Activated CD4-positive, alpha-beta T cell treated with anti-CD3 and anti-CD28 coated beads, Interleukin-2, amount 10 ng/mL, durations not matched to agents 24 days and 14 days (primary cell): ENCODE data around the gene OSBPL1A. TPM values are rescaled to one million over a fixed set of nuclear protein-coding genes. Genes with fewer than 3 reads are reported as not detected.

Source experiments
- DNase-seq: peaks from one replicate; pipeline ENCODE4 v3.0.0; 2022
- H3K27ac Mint-ChIP-seq: one replicate; pipeline ENCODE4 v1.8.0; 2022; ENCODE audit warnings: mild to moderate bottlenecking, mixed read lengths
- H3K27me3 Mint-ChIP-seq: one replicate; pipeline ENCODE4 v1.8.0; 2022; ENCODE audit warnings: mixed read lengths
- H3K36me3 Mint-ChIP-seq: one replicate; pipeline ENCODE4 v1.8.0; 2022; ENCODE audit warnings: low read depth, mild to moderate bottlenecking, mixed read lengths
- H3K4me1 Mint-ChIP-seq: one replicate; pipeline ENCODE4 v1.8.0; 2021; ENCODE audit warnings: mixed read lengths
- H3K4me3 Mint-ChIP-seq: one replicate; pipeline ENCODE4 v1.8.0; 2022; ENCODE audit warnings: mild to moderate bottlenecking, moderate library complexity, mixed read lengths
- H3K9me3 Mint-ChIP-seq: one replicate; pipeline ENCODE4 v1.8.0; 2021; ENCODE audit warnings: mixed read lengths
- intact Hi-C: fragments of 100-400 bp; cut with micrococcal nuclease; formaldehyde crosslinking; loops from one replicate; pipeline ENCODE4 v1.15.1; 2023
- total RNA-seq: library from RNA; stranded (reverse); gene quantifications from 2 replicates; pipeline ENCODE4 v1.2.3, GENCODE V29; 2022

Gene OSBPL1A
- total RNA-seq, 1 donor from 2014 or later = 3.5 TPM

DNA sequence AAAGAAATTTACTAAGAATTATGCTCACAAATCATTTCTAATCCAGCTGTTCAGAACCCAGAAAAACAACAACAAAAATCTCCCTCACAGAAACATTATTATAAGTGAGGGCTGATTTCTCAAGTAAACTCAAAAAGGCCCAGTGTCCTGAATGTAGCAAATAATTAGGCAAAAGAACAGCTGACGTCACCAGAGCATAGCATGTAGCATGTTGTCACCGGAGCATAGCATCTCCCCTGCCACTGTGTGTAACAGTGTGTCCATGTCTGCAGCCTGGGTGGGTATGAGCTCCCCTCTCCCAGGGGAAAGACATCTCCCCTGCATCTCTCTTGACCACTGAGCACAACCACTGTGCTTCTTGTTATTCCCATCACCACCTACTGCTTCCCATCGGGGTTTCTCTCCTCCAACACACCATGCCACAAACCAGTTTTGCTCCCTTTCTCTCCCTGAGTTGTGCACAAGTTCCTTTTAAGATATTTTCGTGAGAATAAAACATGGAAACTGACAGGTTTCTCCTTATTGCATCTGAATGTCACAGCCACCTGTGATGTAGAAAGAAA lies 132.0 kb downstream of the OSBPL1A start:
- intact Hi-C loops = no loop called here
- Mint-ChIP-seq H3K36me3 (no peaks in the 10 kb centered on the region), H3K27me3 (peaks cover 31% of the 10 kb centered on the region), H3K27ac (no peak overlapping the region), H3K4me3 (no peak overlapping the region), H3K4me1 (no peaks in the 10 kb centered on the region), H3K9me3 (no peaks in the 10 kb centered on the region)
- DNase-seq = no peak

DNA sequence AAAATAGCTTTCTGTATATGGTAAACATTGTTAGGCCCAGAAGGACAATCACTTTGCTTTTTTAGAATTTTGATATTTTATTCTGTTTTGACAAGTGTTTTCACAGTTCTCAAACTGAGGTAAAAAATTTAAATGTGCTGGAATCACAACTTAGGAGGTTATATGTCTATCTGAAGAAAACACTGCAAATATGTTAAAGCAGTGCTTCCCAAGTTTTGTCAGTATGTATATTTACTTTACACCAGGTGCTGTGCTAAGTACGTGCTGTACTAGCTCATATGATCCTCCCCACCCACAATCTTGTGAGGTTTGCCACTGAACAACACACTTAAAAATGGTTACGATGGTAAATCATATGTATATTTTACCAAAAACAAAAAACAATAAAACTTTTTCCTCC lies 134.6 kb downstream of the OSBPL1A start:
- no peaks in the 10 kb centered on the region for H3K36me3 Mint-ChIP-seq
- peaks cover 17% of the 10 kb centered on the region for H3K27me3 Mint-ChIP-seq
- no peak overlapping the region for H3K27ac Mint-ChIP-seq
- no peaks in the 10 kb centered on the region for H3K4me1 Mint-ChIP-seq
- no peak overlapping the region for H3K4me3 Mint-ChIP-seq
- H3K9me3 Mint-ChIP-seq = no peaks in the 10 kb centered on the region
- DNase-seq = no peak
- intact Hi-C loops = no loop called here

DNA sequence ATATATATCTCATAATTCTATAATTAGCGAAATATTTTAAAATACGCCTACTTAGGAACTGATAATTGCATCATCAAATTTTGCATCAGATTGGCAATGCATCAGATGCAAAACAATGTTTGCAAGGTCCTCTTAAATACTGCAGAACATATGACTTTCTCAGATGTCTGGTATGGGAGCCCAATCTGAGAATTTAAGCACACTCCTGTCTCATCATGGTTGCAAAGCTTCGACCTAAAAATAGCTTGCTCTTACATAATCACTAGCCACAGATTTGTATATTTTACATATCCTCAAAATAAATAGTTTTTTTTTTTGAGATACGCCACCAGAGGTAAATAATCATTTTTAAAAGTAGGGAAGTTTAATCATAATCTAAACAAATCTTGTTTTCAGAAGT lies 135.5 kb downstream of the OSBPL1A start:
- Mint-ChIP-seq H3K27ac (no peak overlapping the region), H3K36me3 (no peaks in the 10 kb centered on the region), H3K4me3 (no peak overlapping the region), H3K4me1 (no peaks in the 10 kb centered on the region), H3K27me3 (peaks cover 17% of the 10 kb centered on the region), H3K9me3 (no peaks in the 10 kb centered on the region)
- no peak for DNase-seq
- intact Hi-C loops = no loop called here

DNA sequence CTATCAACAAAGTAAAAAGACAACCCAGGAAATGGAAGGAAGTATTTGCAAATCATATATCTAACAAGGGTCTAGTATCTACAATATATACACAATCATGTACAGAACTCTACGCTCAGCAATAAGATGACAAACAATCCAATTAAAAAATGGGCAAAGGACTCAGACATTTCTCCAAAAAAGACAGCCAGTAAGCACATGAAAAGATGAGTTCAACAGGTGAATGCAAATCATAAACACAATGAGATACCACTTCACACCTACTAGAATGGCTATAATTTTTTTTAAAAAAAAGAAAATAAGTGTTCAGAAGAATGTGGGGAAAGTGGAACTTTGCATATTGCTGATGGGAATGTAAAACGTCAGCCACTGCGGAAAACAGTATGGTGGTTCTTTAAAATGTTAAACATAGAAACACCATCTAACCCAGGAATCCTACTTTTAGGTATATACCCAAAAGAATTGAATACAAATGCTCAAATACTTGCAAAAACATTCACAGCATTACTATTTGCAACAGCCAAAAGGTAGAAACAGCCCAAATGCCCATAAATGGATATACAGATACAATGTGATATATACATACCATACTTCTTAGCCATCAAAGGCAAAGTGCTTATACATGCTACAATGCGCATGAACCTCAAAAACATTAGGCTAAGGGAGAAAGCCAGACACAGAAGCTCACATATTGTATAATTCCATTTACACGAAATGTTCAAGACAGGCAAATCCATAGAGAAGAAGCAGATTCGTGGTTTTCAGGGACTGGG lies 137.6 kb downstream of the OSBPL1A start:
- Mint-ChIP-seq H3K9me3 (no peaks in the 10 kb centered on the region), H3K27ac (no peak overlapping the region), H3K27me3 (peaks cover 12% of the 10 kb centered on the region), H3K4me1 (no peaks in the 10 kb centered on the region), H3K36me3 (no peaks in the 10 kb centered on the region), H3K4me3 (no peak overlapping the region)
- no peak for DNase-seq
- intact Hi-C loops = no loop called here

GRCh38 chr18:24254071-24254470 lies 143.6 kb downstream of the OSBPL1A start:
- Mint-ChIP-seq H3K4me1 (no peaks in the 10 kb centered on the region), H3K4me3 (no peak overlapping the region), H3K36me3 (no peaks in the 10 kb centered on the region), H3K27me3 (peaks cover 28% of the 10 kb centered on the region), H3K9me3 (no peaks in the 10 kb centered on the region), H3K27ac (no peak overlapping the region)
- intact Hi-C loops = no loop called here
- no peak for DNase-seq

DNA sequence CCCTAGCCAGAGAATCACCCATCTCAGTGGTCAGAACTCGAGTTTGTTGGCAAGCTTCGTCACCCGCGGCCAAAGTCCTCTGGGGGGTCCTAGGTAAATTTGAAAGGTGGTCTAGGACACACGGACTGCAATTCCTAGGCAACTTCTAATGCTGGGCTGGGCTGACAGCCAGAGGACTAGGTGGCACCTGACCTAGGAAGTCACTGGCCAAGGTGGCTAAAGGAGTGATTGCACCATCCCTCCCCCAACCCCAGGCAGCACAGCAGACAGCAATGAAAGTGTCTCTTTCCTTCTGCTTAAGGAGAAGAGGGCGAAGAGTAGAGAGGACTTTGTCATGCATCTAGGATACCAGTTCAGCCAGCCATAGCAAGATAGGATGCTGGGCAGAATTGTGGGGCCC lies 147.9 kb downstream of the OSBPL1A start:
- DNase-seq = no peak
- Mint-ChIP-seq H3K27ac (no peak overlapping the region), H3K4me1 (no peaks in the 10 kb centered on the region), H3K9me3 (no peaks in the 10 kb centered on the region), H3K4me3 (no peak overlapping the region), H3K27me3 (peaks cover 17% of the 10 kb centered on the region), H3K36me3 (no peaks in the 10 kb centered on the region)
- intact Hi-C loops = no loop called here

DNA sequence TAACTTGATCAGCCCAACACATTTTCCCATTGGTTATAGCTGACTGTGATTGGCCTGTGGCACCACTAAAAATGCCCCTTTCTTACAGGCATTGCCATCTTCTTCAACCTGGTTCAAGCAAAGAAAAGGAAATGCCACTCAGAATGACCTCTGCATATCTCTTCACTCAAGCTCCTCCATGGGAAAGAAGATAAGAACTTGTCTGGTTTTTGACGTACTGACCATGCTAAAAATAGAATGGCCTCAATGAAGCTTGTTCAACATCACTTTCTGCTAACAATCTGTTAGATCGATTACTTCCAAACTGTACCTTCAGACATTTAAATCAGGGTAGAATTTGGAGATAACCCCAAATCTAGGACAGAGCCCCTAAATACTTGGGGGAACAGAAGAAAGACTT lies 149.3 kb downstream of the OSBPL1A start:
- no peak for DNase-seq
- H3K27ac Mint-ChIP-seq = no peak overlapping the region
- no peaks in the 10 kb centered on the region for H3K9me3 Mint-ChIP-seq
- H3K4me3 Mint-ChIP-seq = no peak overlapping the region
- H3K36me3 Mint-ChIP-seq = no peaks in the 10 kb centered on the region
- no peaks in the 10 kb centered on the region for H3K4me1 Mint-ChIP-seq
- intact Hi-C loops = no loop called here
- peaks cover 14% of the 10 kb centered on the region for H3K27me3 Mint-ChIP-seq

DNA sequence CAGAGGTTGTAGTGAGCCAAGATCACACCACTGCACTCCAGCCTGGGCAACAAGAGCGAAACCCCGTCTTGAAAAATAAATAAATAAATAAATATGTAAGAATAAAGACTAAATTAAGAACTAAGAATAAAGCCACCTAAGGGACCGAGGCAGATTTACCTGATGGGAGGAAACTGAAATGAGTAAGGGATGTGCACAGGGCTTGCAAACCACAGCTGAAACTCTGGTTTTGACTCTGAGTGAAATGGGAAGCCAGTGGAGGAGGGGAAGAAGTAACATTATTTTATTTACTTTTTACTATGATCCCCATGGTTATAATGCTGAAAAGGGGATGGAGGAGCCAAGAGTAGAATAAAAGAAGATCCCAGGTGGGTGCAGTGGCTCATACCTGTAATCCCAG lies 151.5 kb downstream of the OSBPL1A start:
- intact Hi-C loops = no loop called here
- no peak for DNase-seq

GRCh38 chr18:24244698-24245097 lies 152.9 kb downstream of the OSBPL1A start:
- Mint-ChIP-seq H3K36me3 (no peaks in the 10 kb centered on the region), H3K27ac (no peak overlapping the region), H3K4me3 (no peak overlapping the region), H3K4me1 (no peaks in the 10 kb centered on the region), H3K9me3 (no peaks in the 10 kb centered on the region), H3K27me3 (peaks cover 9% of the 10 kb centered on the region)
- DNase-seq = no peak
- intact Hi-C loops = no loop called here

More for the DNA sequence above, 151.5 kb downstream of the OSBPL1A start:
- Mint-ChIP-seq H3K36me3 (no peaks in the 10 kb centered on the region), H3K4me3 (no peak overlapping the region), H3K27me3 (peaks cover 9% of the 10 kb centered on the region), H3K27ac (no peak overlapping the region), H3K4me1 (no peaks in the 10 kb centered on the region), H3K9me3 (no peaks in the 10 kb centered on the region)

DNA sequence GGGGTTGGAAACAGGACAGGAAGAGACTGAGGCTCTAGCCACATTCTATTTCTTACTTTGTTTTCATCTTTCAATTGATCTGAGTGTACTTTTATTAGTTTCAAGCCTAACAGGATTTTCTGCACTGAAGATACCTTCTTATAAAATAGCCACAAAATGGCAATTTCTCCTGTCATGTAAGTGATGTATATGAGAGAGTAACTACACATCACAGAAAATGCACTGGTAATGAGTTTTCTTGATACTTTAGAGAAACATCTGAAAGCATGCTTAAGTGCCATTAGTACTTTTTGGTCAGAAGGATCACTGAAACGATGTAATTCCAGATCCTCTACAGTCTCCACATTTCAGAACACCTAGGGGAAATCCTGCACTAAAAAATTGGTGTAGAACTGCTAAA lies 153.9 kb downstream of the OSBPL1A start:
- H3K27ac Mint-ChIP-seq = no peak overlapping the region
- intact Hi-C loops = no loop called here
- H3K9me3 Mint-ChIP-seq = no peaks in the 10 kb centered on the region
- H3K4me1 Mint-ChIP-seq = no peaks in the 10 kb centered on the region
- peaks cover 9% of the 10 kb centered on the region for H3K27me3 Mint-ChIP-seq
- no peak overlapping the region for H3K4me3 Mint-ChIP-seq
- no peak for DNase-seq
- no peaks in the 10 kb centered on the region for H3K36me3 Mint-ChIP-seq

DNA sequence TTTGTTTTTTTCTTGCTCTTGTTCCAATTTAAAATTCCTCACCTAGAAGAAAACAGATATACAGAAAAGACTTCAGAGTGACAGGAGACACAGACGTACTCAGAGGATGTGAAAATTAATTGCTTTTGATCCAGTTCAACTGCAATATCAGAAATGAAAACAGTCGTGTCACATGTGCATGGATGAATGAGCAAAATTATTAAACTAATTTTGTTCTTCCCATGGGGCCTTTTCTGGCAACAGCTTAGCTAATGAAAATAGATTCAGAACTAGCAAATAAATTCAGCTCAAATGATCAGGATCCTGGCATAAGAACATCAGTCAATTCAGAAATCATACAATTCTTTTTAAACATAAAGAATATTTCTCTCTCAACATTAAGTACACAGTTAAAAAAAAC lies 158.3 kb downstream of the OSBPL1A start:
- Mint-ChIP-seq H3K27ac (no peak overlapping the region), H3K4me3 (no peak overlapping the region), H3K9me3 (no peaks in the 10 kb centered on the region), H3K4me1 (no peaks in the 10 kb centered on the region), H3K36me3 (no peaks in the 10 kb centered on the region), H3K27me3 (peaks cover 10% of the 10 kb centered on the region)
- no peak for DNase-seq
- intact Hi-C loops = no loop called here

GRCh38 chr18:24238387-24238786 lies 159.2 kb downstream of the OSBPL1A start:
- Mint-ChIP-seq H3K27ac (no peak overlapping the region), H3K9me3 (no peaks in the 10 kb centered on the region), H3K36me3 (no peaks in the 10 kb centered on the region), H3K27me3 (peaks cover 7% of the 10 kb centered on the region), H3K4me1 (no peaks in the 10 kb centered on the region), H3K4me3 (no peak overlapping the region)
- no peak for DNase-seq
- intact Hi-C loops = no loop called here

DNA sequence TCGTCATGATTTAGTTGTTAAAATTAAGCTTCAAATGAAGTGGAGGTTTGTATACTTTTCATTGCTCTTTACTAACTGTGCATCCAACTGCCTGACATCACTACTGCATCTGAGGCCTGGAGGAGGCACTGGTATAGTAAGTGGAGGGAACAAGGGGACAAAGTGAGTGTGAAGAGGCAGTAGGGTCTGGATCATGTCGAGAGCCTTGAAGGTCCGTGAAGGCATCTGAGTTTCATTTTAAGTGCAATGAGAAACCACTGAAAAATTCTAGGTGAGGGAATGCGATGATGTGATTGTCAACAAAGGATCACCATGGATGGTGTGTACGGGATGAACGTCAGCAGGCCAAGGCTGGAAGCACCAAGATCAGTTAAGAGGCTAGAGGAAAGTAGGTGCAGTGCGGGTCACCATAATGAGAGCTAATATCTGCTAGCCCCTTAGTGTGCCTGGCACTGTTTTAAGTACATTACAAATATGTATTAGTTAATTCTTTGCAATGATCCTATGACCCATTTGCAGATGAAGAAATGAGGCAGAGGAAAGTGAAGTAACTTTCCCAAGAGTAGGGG lies 162.7 kb downstream of the OSBPL1A start:
- Mint-ChIP-seq H3K27ac (no peak overlapping the region), H3K9me3 (no peaks in the 10 kb centered on the region), H3K27me3 (peaks cover 4% of the 10 kb centered on the region), H3K36me3 (no peaks in the 10 kb centered on the region), H3K4me1 (no peaks in the 10 kb centered on the region), H3K4me3 (no peak overlapping the region)
- no peak for DNase-seq
- intact Hi-C loops = no loop called here

GRCh38 chr18:24234330-24234729 lies 163.3 kb downstream of the OSBPL1A start:
- Mint-ChIP-seq H3K27me3 (peaks cover 4% of the 10 kb centered on the region), H3K9me3 (no peaks in the 10 kb centered on the region), H3K27ac (no peak overlapping the region), H3K4me1 (no peaks in the 10 kb centered on the region), H3K4me3 (no peak overlapping the region), H3K36me3 (no peaks in the 10 kb centered on the region)
- intact Hi-C loops = no loop called here
- no peak for DNase-seq
